Spleen (tissue), 11 donors: ENCODE results near the gene NCLN. TPM values are rescaled to one million over a fixed set of nuclear protein-coding genes. Genes with fewer than 3 reads are reported as not detected.

Source experiments
- DNase-seq: peaks from one replicate; pipeline ENCODE4 v3.0.0-alpha.2; 2020
- H3K27ac ChIP-seq, 8 donors: fragments of 200-600 bp; sonication (generic) in 7 of 8; 1 replicate in 4 of 8; 2 replicates in 4 of 8; pipeline versions ENCODE4 v1.5.0 to v1.8.0; 2016 to 2021; ENCODE audit warnings: inconsistent platforms in 4 of 8, mild to moderate bottlenecking in 4 of 8, moderate library complexity in 1 of 8
- H3K27me3 ChIP-seq, 7 donors: fragments of 200-600 bp; sonication (generic) in 6 of 7; replicated peaks in 1 of 7; 1 replicate in 4 of 7; 2 replicates in 3 of 7; pipeline versions ENCODE4 v1.5.0 to v1.8.0; 2016 to 2021; ENCODE audit warnings: inconsistent platforms in 3 of 7, mild to moderate bottlenecking in 1 of 7
- H3K36me3 ChIP-seq, 6 donors: fragments of 200-600 bp; sonication (generic) in 5 of 6; 1 replicate in 4 of 6; 2 replicates in 2 of 6; pipeline versions ENCODE4 v1.5.0 to v1.8.0; 2016 to 2021; ENCODE audit warnings: inconsistent platforms in 2 of 6
- H3K4me1 ChIP-seq, 6 donors: fragments of 200-600 bp; sonication (generic) in 5 of 6; 1 replicate in 3 of 6; 2 replicates in 3 of 6; pipeline versions ENCODE4 v1.5.0 to v1.8.0; 2016 to 2021; ENCODE audit warnings: inconsistent platforms in 3 of 6
- H3K4me3 ChIP-seq, 8 donors: fragments of 200-600 bp; sonication (generic) in 7 of 8; 1 replicate in 4 of 8; 2 replicates in 4 of 8; pipeline versions ENCODE4 v1.5.0 to v1.8.0; 2016 to 2021; ENCODE audit warnings: inconsistent platforms in 4 of 8, mild to moderate bottlenecking in 4 of 8, moderate library complexity in 2 of 8
- H3K9me3 ChIP-seq, 8 donors: fragments of 200-600 bp; sonication (generic) in 7 of 8; 1 replicate in 4 of 8; 2 replicates in 4 of 8; pipeline versions ENCODE4 v1.5.0 to v1.8.0; 2016 to 2021; ENCODE audit warnings: inconsistent platforms in 4 of 8
- POLR2A ChIP-seq, 3 donors: fragments of 450-650 bp; IDR thresholded peaks; one replicate each; pipeline ENCODE4 v1.5.1; 2017; ENCODE audit warnings: antibody characterized with exemption in 3 of 3, mild to moderate bottlenecking in 1 of 3
- POLR2AphosphoS5 ChIP-seq, 3 donors: sonication (generic); formaldehyde crosslinking; IDR thresholded peaks; one replicate each; pipeline ENCODE4 v1.5.1; 2017; ENCODE audit warnings: antibody characterized with exemption in 3 of 3
- WGBS, 5 donors: extraction: QIAGEN DNeasy Blood & Tissue Kit in 3 of 5; methylation state at CpG; one replicate each; pipeline versions ENCODE4 v1.1.5 to v1.1.7; 2013 to 2018; 5-methylcytosine and 5-hydroxymethylcytosine counted together
- intact Hi-C: fragments of 100-400 bp; cut with DNase I; formaldehyde crosslinking; loops from one replicate; pipeline ENCODE4 v1.15.0; 2023; ENCODE audit warnings: low total_unique reads
- polyA plus RNA-seq, 3 donors: library from polyadenylated mRNA; stranded (reverse); fragments of 200-250 nt; gene quantifications; one replicate each; pipeline ENCODE4 v1.2.1, GENCODE V29; 2013
- total RNA-seq, 7 donors: library from RNA; depleted of rRNA in 3 of 7; stranded (reverse); fragments of >200 nt in 3 of 7; fragmentation: NEBNext Ultra II Directional in 4 of 7; extraction: Animal tissue kit (Norgen Biotek cat#: 25700) in 4 of 7; gene quantifications; one replicate each; pipeline versions ENCODE4 v1.1.0 to v1.2.1, GENCODE V29; 2016 to 2021
- TF ChIP-seq, protein P1 (sequence below), 11 experiments: fragments of 200-600 bp in 7 of 11; fragments of 450-650 bp in 4 of 11; sonication (generic) in 4 of 11; IDR thresholded peaks in 8 of 11; conservative IDR thresholded peaks in 3 of 11; 1 replicate in 7 of 11; 2 replicates in 4 of 11; pipeline versions ENCODE4 v1.4.0 to v1.8.0; 2016 to 2021; ENCODE audit warnings: antibody characterized with exemption in 11 of 11, inconsistent platforms in 4 of 11, mild to moderate bottlenecking in 1 of 11
- donor health status: healthy with polysubstance abuse.
- donor health status: DM: no; HTN: no; CAD: no; lungs with moderate emphysema.
- donor health status: DM: no; HTN: no; CAD: no.
- donor health status: Bipolar disorder and iron deficiency.
- donor health status: healthy.
- donor health status: DM: no; HTN: no; CAD: no.
- donor health status: DM: yes; HTN: yes; CAD: no.

Gene NCLN
- total and polyA plus RNA-seq, 10 donors: 37.8 to 89.5 (median 48.9) TPM

DNA sequence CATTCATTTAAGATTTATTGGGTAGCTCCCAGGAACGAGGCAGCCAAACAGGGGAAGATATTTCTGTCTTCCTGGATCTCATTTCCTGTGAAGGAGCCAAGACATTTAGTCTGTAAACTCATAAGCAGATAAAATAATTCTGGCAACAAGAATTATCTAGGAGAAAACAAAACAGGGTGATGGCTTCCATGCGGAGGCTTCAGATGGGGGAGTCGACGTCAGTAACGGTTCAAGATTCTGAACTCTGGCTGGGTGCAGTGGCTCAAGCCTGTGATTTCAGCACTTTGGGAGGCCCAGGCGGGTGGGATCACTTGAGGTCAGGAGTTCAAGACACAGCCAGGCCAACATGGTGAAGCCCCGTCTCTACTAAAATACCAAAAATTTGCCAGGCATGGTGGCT lies 48.6 kb upstream of the NCLN start:
- DNase-seq: no peak
- peaks cover 0 to 23% (median 0%) of the 10 kb centered on the region in 7 donors for H3K27me3 ChIP-seq
- TF ChIP-seq POLR2AphosphoS5 (IDR thresholded peaks at IDR 0.05) (no peak), POLR2A (IDR thresholded peaks at IDR 0.05) (no peak)
- TF ChIP-seq, protein P1, sequence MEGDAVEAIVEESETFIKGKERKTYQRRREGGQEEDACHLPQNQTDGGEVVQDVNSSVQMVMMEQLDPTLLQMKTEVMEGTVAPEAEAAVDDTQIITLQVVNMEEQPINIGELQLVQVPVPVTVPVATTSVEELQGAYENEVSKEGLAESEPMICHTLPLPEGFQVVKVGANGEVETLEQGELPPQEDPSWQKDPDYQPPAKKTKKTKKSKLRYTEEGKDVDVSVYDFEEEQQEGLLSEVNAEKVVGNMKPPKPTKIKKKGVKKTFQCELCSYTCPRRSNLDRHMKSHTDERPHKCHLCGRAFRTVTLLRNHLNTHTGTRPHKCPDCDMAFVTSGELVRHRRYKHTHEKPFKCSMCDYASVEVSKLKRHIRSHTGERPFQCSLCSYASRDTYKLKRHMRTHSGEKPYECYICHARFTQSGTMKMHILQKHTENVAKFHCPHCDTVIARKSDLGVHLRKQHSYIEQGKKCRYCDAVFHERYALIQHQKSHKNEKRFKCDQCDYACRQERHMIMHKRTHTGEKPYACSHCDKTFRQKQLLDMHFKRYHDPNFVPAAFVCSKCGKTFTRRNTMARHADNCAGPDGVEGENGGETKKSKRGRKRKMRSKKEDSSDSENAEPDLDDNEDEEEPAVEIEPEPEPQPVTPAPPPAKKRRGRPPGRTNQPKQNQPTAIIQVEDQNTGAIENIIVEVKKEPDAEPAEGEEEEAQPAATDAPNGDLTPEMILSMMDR (IDR thresholded peaks at IDR 0.05 in 8 of 11, conservative IDR thresholded peaks at IDR 0.05 in 3 of 11): no peak
- peak overlapping the region in 4 of 8 donors; percentile 38 to 64 (median 42) for H3K4me3 ChIP-seq
- peaks cover 14 to 80% (median 37%) of the 10 kb centered on the region in 6 donors for H3K4me1 ChIP-seq
- 23 to 49% (median 33%) methylated on average over 7 of the region's 7 CpGs for WGBS, 5 donors
- H3K36me3 ChIP-seq: no peaks in the 10 kb centered on the region
- H3K27ac ChIP-seq: peak overlapping the region in 3 of 8 donors; percentile 78 to 89 (median 81)
- H3K9me3 ChIP-seq: peaks cover 0 to 7% (median 0%) of the 10 kb centered on the region in 8 donors
- intact Hi-C loops: no loop called here

DNA sequence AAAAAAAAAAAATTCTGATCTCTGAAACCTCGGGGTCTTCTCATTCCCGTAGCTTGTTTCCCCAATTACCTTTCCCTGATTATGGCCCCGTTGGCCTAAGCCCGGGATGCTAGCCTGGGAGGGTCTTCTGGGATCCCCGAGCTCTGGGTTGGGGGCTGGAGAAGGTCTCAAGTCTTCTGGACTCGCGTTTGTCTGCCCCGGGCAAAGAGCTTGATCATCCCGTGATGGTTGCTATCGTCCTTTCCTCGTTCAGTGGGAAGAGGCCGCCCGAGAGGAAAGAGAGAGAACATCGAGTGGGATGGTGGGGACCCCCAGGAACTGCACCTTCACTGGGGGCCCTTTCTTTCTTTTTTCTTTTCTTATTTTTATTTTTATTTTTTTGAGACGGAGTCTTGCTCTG lies 47.5 kb upstream of the NCLN start:
- peaks cover 0 to 7% (median 0%) of the 10 kb centered on the region in 8 donors for H3K9me3 ChIP-seq
- intact Hi-C loops: no loop called here

DNA sequence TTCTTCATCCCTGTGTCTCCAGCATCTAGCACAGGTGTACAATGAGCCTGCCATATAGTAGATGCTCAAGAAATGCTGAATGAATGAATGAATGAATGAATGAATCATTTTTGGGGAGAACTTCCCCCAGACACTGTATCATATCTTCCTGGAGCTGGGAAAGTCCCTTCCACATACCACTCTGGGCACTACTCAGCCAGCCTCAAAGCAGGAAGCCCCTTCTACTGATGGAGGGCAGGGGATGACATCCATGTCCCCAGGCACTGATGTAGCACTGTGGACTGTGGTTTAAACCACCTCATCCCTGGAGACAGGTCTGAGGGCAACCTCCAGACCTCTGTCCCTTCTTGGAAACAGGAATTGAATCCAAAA lies 45.1 kb upstream of the NCLN start:
- Histone ChIP-seq H3K27ac (peak overlapping the region in 5 of 8 donors; percentile 80 to 90 (median 84)), H3K9me3 (peaks cover 0 to 7% (median 0%) of the 10 kb centered on the region in 8 donors), H3K36me3 (no peaks in the 10 kb centered on the region), H3K27me3 (peaks cover 0 to 19% (median 0%) of the 10 kb centered on the region in 7 donors), H3K4me1 (peaks cover 11 to 63% (median 43%) of the 10 kb centered on the region in 6 donors), H3K4me3 (no peak overlapping the region)
- intact Hi-C loops: no loop called here
- TF ChIP-seq, protein P1 (IDR thresholded peaks at IDR 0.05 in 8 of 11, conservative IDR thresholded peaks at IDR 0.05 in 3 of 11): no peak
- TF ChIP-seq POLR2AphosphoS5 (IDR thresholded peaks at IDR 0.05) (no peak), POLR2A (IDR thresholded peaks at IDR 0.05) (no peak)
- DNase-seq: no peak

More for the DNA sequence above, 47.5 kb upstream of the NCLN start:
- Histone ChIP-seq H3K27ac (no peak overlapping the region), H3K36me3 (no peaks in the 10 kb centered on the region), H3K4me1 (peaks cover 16 to 80% (median 43%) of the 10 kb centered on the region in 6 donors), H3K4me3 (no peak overlapping the region), H3K27me3 (peaks cover 0 to 23% (median 0%) of the 10 kb centered on the region in 7 donors)
- DNase-seq: no peak
- WGBS, 5 donors: 53 to 78% (median 69%) methylated on average over 15 of the region's 15 CpGs
- TF ChIP-seq POLR2AphosphoS5 (IDR thresholded peaks at IDR 0.05) (no peak), POLR2A (IDR thresholded peaks at IDR 0.05) (no peak)
- TF ChIP-seq, protein P1 (IDR thresholded peaks at IDR 0.05 in 8 of 11, conservative IDR thresholded peaks at IDR 0.05 in 3 of 11): no peak

DNA sequence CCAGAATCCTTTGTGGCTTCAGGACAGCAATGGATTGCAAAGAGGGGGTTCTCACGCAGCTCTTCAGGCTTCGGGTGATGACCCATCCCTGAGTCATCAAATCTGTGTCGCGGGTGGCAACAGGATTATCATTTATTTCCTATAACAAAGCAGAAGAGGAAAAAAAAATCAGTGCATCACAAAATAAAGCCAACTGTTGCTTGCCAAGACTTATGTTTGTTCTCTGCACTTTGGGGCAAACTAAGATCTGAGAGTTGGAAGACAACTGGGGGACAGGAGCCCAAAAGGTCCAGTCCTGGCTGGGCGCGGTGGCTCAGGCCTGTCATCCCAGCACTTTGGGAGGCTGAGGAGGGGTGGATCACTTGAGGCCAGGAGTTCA lies 43.4 kb upstream of the NCLN start:
- Histone ChIP-seq H3K4me1 (peaks cover 11 to 64% (median 49%) of the 10 kb centered on the region in 6 donors), H3K9me3 (peaks cover 0 to 7% (median 0%) of the 10 kb centered on the region in 8 donors), H3K36me3 (no peaks in the 10 kb centered on the region), H3K4me3 (peak overlapping the region in 1 of 8 donors; percentile 30), H3K27me3 (peaks cover 0 to 10% (median 0%) of the 10 kb centered on the region in 7 donors), H3K27ac (peak overlapping the region; percentile 33 to 90 (median 81))
- TF ChIP-seq POLR2A (IDR thresholded peaks at IDR 0.05): no peak
- 32 to 45% (median 36%) methylated on average over 6 of the region's 6 CpGs for WGBS, 5 donors
- DNase-seq: no peak
- intact Hi-C loops: no loop called here
